ENCODE data around the gene SLIT2.

The SLIT2 gene

GRCh38 chr4:20265726-20266125, 14.0 kb downstream of the SLIT2 start:
- DNase-seq: no peak

DNA sequence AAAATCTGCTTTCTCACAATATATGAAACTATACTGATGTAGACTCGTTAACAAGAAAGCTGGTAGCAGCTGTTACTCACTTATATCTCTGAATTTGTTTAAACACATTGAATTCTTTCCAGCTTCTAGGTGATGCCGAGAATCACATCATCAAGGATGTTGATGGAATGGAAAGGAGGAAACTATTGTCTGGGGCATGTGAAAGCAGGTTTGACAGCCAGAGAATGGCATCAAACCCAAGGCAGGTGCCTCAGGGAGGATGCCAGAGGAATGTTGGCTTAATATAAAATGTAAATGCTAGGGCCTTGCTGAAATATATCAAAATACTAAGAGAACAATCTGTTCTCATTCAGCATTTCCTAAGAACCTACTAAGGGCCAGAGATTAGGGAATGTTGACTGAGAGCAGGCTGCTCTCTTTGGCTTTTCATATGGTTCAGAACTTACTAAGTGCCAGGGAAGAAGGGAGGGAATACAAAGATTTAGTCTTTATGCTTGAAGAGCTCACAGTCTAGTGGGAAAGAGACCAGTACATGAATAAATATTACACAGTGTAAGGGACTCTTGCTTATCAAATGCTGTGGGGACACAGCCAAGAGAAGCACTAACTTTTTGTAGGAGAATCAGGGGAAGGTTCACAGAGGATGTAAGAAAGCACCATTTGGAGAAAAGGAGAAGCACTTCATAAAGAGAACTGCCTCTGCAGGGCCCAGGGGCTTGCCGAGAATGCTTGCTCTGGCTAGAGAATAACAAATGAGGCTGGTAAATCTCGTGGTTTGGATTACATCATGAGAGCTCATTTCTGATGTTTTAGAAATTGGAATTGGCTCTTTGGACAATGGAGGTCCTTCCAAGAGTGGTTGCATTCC, 14.7 kb downstream of the SLIT2 start:
- DNase-seq: no peak

GRCh38 chr4:20268028-20268427, 16.3 kb downstream of the SLIT2 start:
- DNase-seq: no peak

DNA sequence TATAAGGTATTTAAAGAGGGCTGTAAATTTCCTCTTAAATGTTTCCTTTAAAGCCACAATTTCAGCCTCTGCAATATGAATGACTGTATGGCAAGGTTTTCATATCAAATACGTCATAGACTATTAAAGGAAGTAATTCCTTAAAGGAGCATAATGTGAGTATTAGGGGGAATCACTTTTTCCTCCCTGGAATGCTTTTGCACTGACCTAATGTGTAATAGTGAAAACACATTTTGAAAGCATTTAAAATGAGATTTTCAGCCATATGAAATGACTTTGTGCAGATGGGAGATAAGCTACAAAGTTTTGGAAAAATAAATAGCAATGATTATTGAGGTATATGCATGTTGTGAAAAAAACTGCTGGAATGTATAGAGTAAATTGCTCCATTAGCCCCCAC, 17.6 kb downstream of the SLIT2 start:
- DNase-seq: no peak

- DNase-seq: no peak
These were observed 20.2 kb downstream of the SLIT2 start for GRCh38 chr4:20271950-20272349.

DNA sequence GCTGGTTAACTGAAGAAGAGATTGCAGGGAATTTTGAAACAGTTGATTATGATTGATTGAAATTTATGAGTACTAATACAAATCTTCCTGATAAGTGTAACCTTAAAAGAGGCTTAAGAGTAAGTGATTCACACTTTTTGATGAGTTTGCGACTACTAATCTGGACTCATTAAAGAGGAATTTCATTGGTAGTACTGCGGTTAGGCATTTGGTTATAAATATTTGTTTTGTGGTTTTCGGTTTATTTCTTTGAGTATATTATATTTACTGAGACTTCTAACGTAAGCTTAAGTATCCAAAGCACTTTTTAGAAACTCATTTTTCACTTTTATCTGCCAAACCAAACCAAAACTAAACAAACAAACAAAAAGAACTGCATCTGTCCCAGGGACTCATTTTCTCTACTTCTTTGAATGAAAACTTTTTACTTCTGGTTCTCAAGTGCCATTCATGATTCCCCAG, 20.7 kb downstream of the SLIT2 start:
- no peak for DNase-seq

GRCh38 chr4:20273793-20274192, 22.1 kb downstream of the SLIT2 start:
- peak; percentile 82 for DNase-seq

- peak; percentile 5 for DNase-seq
These were observed 25.1 kb downstream of the SLIT2 start for GRCh38 chr4:20276848-20277247.

DNA sequence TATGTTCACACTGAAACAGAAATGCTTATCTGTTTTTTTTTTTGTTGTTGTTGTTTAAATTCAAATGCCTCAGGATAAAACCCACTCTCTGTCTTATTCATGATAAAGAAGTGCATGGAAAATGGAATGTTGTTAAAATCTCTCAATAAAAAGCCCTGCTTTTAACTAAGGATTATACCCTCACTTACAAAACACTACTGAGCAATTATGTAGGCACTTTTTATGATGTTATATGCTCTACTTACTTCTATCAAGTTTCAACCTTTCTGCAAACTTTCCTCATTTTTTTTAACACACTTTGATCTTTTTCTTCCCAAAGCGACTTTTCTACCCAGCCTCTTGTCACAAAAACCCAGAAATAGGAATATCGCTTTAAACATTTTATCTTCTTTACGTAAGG, 26.5 kb downstream of the SLIT2 start:
- DNase-seq: no peak

DNA sequence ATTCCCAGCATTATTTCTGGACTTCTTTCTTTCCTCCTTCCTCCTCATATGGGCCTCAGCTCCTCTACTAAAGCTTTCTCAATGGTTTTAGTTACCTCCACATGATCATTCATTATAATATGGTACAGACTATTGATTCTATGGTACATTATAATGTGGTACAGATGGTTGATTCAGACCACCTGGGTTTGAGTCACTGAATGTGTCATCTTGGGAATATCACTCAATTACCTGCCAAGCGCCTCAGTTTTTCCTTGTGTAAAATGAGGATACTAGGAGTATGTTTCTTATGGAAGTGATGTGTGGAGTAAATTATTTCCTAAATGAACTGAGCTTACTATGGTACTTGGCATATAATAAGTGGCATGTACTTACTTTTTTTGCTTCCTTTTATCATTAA, 27.7 kb downstream of the SLIT2 start:
- no peak for DNase-seq

- no peak for DNase-seq
These were observed 29.7 kb downstream of the SLIT2 start for GRCh38 chr4:20281453-20281852.

DNA sequence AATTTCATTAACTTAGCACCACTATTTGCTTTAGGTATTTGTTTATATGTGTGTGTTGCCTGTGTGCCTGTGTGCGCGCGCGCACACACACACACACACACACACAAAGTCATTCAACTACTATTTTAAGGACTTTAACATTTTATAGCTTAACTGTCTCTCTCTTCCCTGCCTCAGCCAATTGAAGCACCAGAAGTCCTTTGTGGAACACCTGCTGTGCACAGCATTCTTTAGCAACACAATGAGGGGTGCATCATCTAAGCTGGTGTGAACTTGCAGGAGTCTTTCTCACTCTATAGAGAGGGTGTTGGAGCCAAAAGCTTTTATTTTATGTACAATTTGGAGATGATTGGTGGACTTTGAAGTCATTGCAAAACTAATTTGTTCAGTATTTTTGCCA, 31.3 kb downstream of the SLIT2 start:
- DNase-seq: no peak

- peak; percentile 35 for DNase-seq
These were observed 33.3 kb downstream of the SLIT2 start for GRCh38 chr4:20284990-20285389.

DNA sequence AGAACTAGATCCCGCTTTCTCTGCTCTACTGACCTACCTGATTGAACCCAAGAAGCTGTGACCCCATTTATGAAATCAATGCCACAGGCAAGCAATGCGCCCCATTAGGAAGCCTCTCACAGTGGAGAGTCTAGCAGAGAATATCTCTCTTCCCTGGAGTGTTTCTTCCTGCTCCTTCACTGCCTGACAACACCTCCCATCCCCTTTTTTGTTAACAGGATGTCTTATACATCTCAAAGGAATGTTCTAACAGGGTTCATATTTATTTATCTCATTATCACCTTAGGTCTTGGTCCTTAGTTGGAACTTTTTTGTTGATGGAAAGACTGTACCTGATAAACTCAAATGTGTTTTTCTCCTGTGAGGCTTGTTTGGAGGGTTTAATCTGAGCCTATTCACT, 35.5 kb downstream of the SLIT2 start:
- no peak for DNase-seq

DNA sequence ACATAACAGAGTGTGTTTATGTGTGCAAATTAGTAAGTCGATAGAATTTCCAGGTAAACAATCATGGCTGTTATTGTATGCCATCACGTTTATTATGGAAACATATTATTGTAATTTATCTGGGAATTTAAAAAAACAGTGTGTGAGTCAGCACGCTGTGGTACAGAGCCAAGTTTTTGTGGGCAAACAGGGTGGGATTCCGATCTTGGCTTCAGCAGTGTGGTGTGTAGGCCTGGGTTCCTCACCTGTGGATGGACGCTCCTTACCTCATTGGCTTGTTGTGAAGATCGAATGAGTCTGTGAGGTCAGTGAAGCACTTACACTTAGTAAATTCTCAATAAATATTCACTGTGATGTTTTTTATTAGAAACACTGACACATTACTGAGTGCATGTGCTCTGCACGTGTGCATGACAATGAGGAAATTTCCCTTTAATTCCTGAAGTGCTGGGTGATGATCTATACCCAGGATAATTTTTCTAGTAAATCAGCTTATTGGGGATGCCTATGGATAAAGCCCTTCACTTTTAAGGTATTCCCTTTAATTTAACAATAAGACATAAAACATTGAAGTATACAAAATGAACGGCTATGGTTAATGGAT, 36.4 kb downstream of the SLIT2 start:
- DNase-seq: no peak

DNA sequence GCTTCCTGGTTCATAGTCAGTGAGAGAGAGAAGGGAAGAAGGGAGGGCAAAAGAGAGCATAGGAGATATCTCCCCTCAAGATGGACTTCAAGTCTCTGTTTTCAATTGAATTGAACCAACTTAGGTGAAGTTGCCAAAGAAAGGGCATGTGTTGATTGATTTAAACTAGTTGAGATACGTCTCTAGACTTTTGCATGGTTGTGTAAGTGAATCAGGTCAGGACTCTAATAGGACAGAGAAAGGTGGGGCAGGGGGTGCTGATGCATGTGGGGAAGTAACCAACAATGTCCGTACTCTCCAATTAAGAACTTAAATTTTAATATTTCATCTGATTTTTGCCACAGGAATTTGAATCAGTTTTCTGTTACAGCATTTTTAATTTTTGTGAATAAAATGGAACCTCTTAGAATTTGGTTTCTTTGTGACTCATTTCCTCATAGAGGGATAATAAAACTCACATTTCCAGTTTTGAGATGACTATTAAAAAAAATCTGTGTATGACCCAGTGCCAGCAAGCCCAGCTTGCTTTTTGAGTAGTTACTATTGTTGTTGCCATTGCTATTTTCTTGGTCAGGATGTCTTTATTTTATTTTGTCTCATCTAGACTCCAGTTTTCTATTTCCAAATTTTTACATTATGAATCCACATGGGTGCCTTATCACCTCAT, 37.3 kb downstream of the SLIT2 start:
- DNase-seq: no peak

DNA sequence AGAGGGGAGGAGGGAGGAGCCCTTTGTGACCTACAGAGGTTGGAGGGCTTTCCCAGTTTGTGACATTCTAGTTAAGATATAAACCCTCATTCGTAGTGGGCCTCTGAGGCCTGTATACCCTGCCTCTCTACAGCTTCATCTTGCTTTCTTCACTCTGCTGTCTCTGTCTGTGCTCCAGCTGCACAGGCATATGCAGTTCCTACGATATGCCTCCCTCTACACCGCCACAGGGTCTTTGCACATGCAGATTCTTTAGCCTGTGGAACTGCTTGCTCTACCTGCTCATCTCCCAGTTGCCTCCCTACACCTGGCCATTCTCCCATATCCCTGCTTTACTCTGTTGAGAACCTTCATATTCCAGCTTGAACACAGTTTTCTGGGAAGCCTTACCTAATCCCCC, 38.1 kb downstream of the SLIT2 start:
- no peak for DNase-seq

GRCh38 chr4:20292739-20293138, 41.0 kb downstream of the SLIT2 start:
- DNase-seq: no peak

DNA sequence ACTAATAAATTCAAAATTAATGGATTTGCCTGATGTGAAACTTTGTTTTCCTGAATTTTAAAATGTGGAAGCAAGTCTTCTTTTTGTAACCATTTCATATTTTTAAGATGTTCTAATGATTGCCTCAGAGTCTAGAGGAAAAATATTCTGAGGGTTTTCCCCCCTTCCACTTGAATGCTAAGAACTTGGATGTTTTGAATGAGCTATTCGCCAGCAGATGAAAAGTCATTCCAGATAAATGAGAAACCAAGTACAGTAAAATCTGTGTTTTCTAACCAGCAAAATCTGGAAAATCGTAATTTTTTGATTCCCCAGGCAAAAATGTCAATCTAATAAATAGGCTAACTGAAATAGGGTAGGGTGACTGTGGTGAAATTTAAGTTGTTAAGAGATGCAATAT, 45.6 kb downstream of the SLIT2 start:
- DNase-seq: no peak

GRCh38 chr4:20297783-20298182, 46.1 kb downstream of the SLIT2 start:
- no peak for DNase-seq

DNA sequence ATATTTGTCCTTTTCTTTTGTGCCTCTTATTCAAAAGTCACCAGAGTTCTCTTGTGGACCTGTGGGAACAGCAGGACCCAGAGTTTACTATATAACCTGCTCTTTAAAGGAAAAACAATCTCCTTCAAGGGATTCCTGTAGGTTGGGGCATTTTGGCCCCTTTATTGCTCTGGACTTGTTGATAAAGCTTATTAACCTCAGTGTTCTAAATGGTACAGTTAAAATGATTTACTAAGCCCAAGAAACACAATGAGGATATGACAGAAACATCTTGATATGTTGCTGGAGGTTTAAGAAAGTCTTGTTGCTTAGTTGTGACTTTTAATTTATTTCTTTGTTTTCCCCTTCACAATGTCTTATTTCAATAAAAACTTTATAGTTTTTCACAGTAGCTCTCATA, 46.8 kb downstream of the SLIT2 start:
- no peak for DNase-seq

DNA sequence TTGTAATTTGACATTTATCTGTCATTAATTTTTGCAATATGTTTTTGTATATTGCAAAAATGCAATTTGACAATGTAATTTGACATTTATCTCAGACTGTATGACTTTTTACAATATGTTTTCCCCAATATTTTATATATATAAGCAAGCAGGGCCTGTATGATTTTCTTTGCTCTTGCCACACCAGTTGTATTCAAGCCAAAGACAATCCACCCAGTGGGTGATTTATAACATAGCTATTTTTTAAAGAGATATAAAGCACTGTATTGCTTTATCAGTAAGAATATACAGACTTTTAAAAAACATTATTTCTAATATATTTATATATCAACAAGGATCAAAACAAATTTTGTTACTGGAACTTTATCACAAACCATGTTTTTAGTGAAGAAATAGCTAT, 47.3 kb downstream of the SLIT2 start:
- no peak for DNase-seq

DNA sequence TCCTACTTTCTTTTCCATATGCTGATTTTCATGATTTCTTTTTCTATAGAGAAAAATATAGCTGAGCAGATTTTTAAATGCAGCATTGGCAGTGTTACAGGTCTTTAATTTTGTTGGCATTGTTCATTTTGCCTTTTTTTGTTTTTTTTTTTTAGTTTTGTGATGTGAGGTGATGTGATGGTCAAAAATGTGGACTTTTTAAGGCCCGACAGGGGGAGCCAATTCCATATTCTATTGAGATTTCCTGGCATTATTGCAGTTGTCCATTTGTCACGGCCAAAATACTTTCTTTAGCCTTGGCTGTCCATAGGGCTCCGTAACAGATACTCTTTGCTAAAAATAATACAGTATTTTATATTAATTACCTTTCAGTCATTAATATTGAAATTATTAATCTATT, 47.8 kb downstream of the SLIT2 start:
- peak; percentile 19 for DNase-seq

DNA sequence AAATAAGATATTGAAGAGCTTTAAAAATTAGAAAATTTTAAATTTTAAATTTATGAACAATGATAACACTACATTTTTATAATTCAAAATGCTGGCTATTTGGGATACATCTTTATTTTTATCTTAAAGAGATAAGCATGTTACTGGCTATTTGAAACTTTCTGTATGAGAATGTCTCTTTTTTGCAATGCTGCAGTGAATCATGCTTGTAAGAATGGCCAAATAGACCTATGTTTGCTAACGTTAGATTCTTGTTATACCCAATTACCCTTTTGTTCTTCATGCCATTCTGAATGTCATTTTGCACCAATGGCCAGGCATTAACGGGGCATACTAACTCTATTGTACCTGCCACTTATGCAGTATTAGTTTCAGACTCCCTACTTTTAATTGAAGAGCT, 49.5 kb downstream of the SLIT2 start:
- no peak for DNase-seq

Data from NCI-H2227 treated with DMSO at 0.1 percent for 48 hours (cell line).